ENCODE measurements around the gene PLEK2. TPM values are rescaled to one million over a fixed set of nuclear protein-coding genes. Genes with fewer than 3 reads are reported as not detected.

PLEK2 gene
- polyA plus RNA-seq, 1 donor (not counting 4 experiments of a cell fraction or from before 2014, with no cell fraction given): 219 TPM

- dilution Hi-C loops (cut with MboI; ENCODE audit: extremely low pct_ligation_motif_present, low sequenced_read_pairs): no loop called here
- peak overlapping the region; percentile 97 for H3K4me2 ChIP-seq (ENCODE audit: control insufficient read depth, extremely low read depth, insufficient read depth, low read depth, low read length)
- peaks cover 2% of the 10 kb centered on the region for H3K9me1 ChIP-seq (ENCODE audit: control insufficient read depth, extremely low read depth, insufficient read depth, low read length)
- DNase-seq (ENCODE audit: low read depth, low spot score) (no peak), FAIRE-seq (no peak)
- no peak overlapping the region for H2AFZ ChIP-seq (ENCODE audit: control insufficient read depth, low read length)
- peaks cover 89% of the 10 kb centered on the region for H3K79me2 ChIP-seq (ENCODE audit: control insufficient read depth, insufficient read depth, low read length)
- H3K27ac ChIP-seq (ENCODE audit: control insufficient read depth, insufficient read depth, low read length): no peak overlapping the region
- H3K27me3 ChIP-seq (ENCODE audit: control insufficient read depth, extremely low read depth, insufficient read depth, low read length): no peaks in the 10 kb centered on the region
- H3K4me1 ChIP-seq (ENCODE audit: control insufficient read depth, extremely low read depth, insufficient read depth, low read length): peaks cover 41% of the 10 kb centered on the region
- peaks cover 4% of the 10 kb centered on the region for H4K20me1 ChIP-seq (ENCODE audit: control insufficient read depth, extremely low read depth, insufficient read depth, low read length)
- H3K9me3 ChIP-seq (ENCODE audit: control insufficient read depth, low read depth, low read length): no peaks in the 10 kb centered on the region
- H3K36me3 ChIP-seq (ENCODE audit: control insufficient read depth in 2 of 2, extremely low read depth in 1 of 2, insufficient read depth in 2 of 2, low read length in 2 of 2): peaks cover 6 to 15% of the 10 kb centered on the region in 2 experiments
- peak overlapping the region; percentile 85 to 89 (median 88) for H3K4me3 ChIP-seq (ENCODE audit: control insufficient read depth in 2 of 3, extremely low read depth in 1 of 3, insufficient read depth in 2 of 3, low read depth in 1 of 3, low read length in 3 of 3)
- H3K9ac ChIP-seq (ENCODE audit: control insufficient read depth, extremely low read depth, insufficient read depth, low read length): peak overlapping the region; percentile 24
- no peak for TF ChIP-seq EZH2 (IDR thresholded peaks at IDR 0.05; ENCODE audit: low read length)
- TF ChIP-seq, protein P1, sequence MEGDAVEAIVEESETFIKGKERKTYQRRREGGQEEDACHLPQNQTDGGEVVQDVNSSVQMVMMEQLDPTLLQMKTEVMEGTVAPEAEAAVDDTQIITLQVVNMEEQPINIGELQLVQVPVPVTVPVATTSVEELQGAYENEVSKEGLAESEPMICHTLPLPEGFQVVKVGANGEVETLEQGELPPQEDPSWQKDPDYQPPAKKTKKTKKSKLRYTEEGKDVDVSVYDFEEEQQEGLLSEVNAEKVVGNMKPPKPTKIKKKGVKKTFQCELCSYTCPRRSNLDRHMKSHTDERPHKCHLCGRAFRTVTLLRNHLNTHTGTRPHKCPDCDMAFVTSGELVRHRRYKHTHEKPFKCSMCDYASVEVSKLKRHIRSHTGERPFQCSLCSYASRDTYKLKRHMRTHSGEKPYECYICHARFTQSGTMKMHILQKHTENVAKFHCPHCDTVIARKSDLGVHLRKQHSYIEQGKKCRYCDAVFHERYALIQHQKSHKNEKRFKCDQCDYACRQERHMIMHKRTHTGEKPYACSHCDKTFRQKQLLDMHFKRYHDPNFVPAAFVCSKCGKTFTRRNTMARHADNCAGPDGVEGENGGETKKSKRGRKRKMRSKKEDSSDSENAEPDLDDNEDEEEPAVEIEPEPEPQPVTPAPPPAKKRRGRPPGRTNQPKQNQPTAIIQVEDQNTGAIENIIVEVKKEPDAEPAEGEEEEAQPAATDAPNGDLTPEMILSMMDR (optimal IDR thresholded peaks at IDR 0.05 in 1 of 3, IDR thresholded peaks at IDR 0.05 in 1 of 3, conservative IDR thresholded peaks at IDR 0.05 in 1 of 3; ENCODE audit: extremely low read depth in 1 of 3, insufficient read depth in 2 of 3, low read length in 3 of 3): no peak
These were observed 54.0 kb downstream of the PLEK2 start for GRCh38 chr14:67357969-67358354.

DNA sequence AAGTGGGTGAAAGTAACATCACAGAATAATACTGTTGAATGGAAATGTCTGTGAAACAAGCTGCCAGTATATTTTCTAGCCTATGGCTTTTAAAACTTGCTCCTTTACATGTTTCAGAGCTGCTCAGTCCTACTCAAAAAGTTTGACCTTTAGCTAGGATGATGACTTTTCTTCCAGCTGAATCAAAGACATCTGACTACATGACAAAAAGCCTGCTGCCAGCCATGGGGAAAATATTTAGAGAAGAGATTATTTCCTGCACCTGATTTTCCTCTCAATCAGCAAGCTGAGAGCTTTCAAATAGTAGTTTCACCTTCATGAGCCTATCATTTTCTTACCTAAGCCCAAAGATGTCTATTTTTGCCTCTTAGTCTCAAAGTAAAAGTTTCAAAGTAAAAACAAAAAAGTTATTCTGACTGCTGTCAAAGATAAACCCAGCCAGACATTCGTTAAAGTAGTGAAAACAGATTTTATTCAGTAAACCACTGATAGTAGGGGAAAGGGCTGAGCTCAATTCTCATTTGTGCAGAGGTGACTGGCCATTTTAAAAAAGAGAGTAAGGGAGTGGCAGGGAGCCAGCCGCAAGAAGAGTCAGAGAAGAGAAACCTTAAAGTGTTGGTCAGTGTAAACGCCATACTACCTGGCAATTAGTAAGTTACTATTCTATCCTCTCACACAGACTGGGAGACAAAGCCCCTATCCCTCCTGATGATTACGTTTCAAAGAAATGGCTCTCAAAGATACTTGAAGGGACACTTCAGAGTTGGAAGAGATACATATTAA is 54.6 kb downstream of the PLEK2 start:
- H3K9me3 ChIP-seq (ENCODE audit: control insufficient read depth, low read depth, low read length): no peaks in the 10 kb centered on the region
- no peak overlapping the region for H3K27ac ChIP-seq (ENCODE audit: control insufficient read depth, insufficient read depth, low read length)
- peak overlapping the region; percentile 97 for H3K4me2 ChIP-seq (ENCODE audit: control insufficient read depth, extremely low read depth, insufficient read depth, low read depth, low read length)
- no peaks in the 10 kb centered on the region for H3K27me3 ChIP-seq (ENCODE audit: control insufficient read depth, extremely low read depth, insufficient read depth, low read length)
- dilution Hi-C loops (cut with MboI; ENCODE audit: extremely low pct_ligation_motif_present, low sequenced_read_pairs): no loop called here
- H3K36me3 ChIP-seq (ENCODE audit: control insufficient read depth in 2 of 2, extremely low read depth in 1 of 2, insufficient read depth in 2 of 2, low read length in 2 of 2): peaks cover 6 to 11% of the 10 kb centered on the region in 2 experiments
- FAIRE-seq (no peak), DNase-seq (ENCODE audit: low read depth, low spot score) (no peak)
- H3K9me1 ChIP-seq (ENCODE audit: control insufficient read depth, extremely low read depth, insufficient read depth, low read length): peaks cover 1% of the 10 kb centered on the region
- H2AFZ ChIP-seq (ENCODE audit: control insufficient read depth, low read length): no peak overlapping the region
- TF ChIP-seq, protein P1 (optimal IDR thresholded peaks at IDR 0.05 in 1 of 3, IDR thresholded peaks at IDR 0.05 in 1 of 3, conservative IDR thresholded peaks at IDR 0.05 in 1 of 3; ENCODE audit: extremely low read depth in 1 of 3, insufficient read depth in 2 of 3, low read length in 3 of 3): no peak
- no peak for TF ChIP-seq EZH2 (IDR thresholded peaks at IDR 0.05; ENCODE audit: low read length)
- peaks cover 87% of the 10 kb centered on the region for H3K79me2 ChIP-seq (ENCODE audit: control insufficient read depth, insufficient read depth, low read length)
- peaks cover 2% of the 10 kb centered on the region for H4K20me1 ChIP-seq (ENCODE audit: control insufficient read depth, extremely low read depth, insufficient read depth, low read length)
- peak overlapping the region in 1 of 3 experiments; percentile 89 for H3K4me3 ChIP-seq (ENCODE audit: control insufficient read depth in 2 of 3, extremely low read depth in 1 of 3, insufficient read depth in 2 of 3, low read depth in 1 of 3, low read length in 3 of 3)
- H3K4me1 ChIP-seq (ENCODE audit: control insufficient read depth, extremely low read depth, insufficient read depth, low read length): peaks cover 35% of the 10 kb centered on the region
- peak overlapping the region; percentile 24 for H3K9ac ChIP-seq (ENCODE audit: control insufficient read depth, extremely low read depth, insufficient read depth, low read length)
